GM12873 (cell line): ENCODE data around the gene PEX10.

ENCODE experiments used
- CTCF ChIP-seq: IDR thresholded peaks from 2 replicates; pipeline ENCODE4 v1.5.1; 2012; ENCODE audit warnings: low read depth, mild to moderate bottlenecking, moderate library complexity, low read length, control low read depth; ENCODE audit not compliant: insufficient read depth; ENCODE audit errors: missing control alignments

PEX10 gene

GRCh38 chr1:2454227-2454626 is 41.9 kb upstream of the PEX10 start:
- TF ChIP-seq CTCF: no peak

GRCh38 chr1:2452932-2453315 is 40.6 kb upstream of the PEX10 start:
- no peak for TF ChIP-seq CTCF

GRCh38 chr1:2452201-2452931 is 40.0 kb upstream of the PEX10 start:
- no peak for TF ChIP-seq CTCF

GRCh38 chr1:2451741-2452140 is 39.4 kb upstream of the PEX10 start:
- TF ChIP-seq CTCF: no peak

GRCh38 chr1:2449636-2450454 is 37.5 kb upstream of the PEX10 start:
- no peak for TF ChIP-seq CTCF

GRCh38 chr1:2448098-2448445 is 35.7 kb upstream of the PEX10 start:
- TF ChIP-seq CTCF: no peak

GRCh38 chr1:2447276-2448097 is 35.1 kb upstream of the PEX10 start:
- TF ChIP-seq CTCF: no peak
